ENCODE data around the gene WNT4.

DNA sequence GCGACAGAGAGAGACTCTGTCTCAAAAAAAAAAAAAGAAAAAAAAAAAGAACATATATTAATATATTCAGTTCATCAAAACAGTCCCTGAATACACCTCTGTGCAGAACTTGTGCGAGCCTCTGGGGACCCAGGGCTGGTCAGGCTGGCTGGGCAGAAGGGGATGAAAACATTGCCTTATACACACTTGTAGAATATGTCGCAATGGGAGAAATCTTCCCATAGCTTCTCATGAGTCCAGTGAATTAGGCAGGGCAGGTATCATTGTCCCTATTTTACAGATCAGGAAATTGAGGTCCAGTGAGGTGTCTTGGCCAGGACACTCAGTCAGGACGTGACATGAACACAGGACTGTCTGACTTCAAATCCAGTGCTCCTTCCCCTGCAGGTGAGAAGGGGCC lies 12.6 kb upstream of the WNT4 start:
- TF ChIP-seq, protein P1, sequence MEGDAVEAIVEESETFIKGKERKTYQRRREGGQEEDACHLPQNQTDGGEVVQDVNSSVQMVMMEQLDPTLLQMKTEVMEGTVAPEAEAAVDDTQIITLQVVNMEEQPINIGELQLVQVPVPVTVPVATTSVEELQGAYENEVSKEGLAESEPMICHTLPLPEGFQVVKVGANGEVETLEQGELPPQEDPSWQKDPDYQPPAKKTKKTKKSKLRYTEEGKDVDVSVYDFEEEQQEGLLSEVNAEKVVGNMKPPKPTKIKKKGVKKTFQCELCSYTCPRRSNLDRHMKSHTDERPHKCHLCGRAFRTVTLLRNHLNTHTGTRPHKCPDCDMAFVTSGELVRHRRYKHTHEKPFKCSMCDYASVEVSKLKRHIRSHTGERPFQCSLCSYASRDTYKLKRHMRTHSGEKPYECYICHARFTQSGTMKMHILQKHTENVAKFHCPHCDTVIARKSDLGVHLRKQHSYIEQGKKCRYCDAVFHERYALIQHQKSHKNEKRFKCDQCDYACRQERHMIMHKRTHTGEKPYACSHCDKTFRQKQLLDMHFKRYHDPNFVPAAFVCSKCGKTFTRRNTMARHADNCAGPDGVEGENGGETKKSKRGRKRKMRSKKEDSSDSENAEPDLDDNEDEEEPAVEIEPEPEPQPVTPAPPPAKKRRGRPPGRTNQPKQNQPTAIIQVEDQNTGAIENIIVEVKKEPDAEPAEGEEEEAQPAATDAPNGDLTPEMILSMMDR (IDR thresholded peaks at IDR 0.05), result no peak
- TF ChIP-seq POLR2A (IDR thresholded peaks at IDR 0.05), result no peak

All from uterus (tissue), 2 donors.